Nephron progenitor cell (in vitro differentiated cells): Measurements from ENCODE around the gene SSH2.

Experiments
- DNase-seq: peaks from one replicate; pipeline ENCODE4 v3.0.0; 2021
- H3K27ac Mint-ChIP-seq: 2 replicates; pipeline ENCODE4 v1.8.0; 2021; ENCODE audit warnings: mild to moderate bottlenecking, moderate library complexity, mixed read lengths
- H3K27me3 Mint-ChIP-seq: 2 replicates; pipeline ENCODE4 v1.8.0; 2021; ENCODE audit warnings: mild to moderate bottlenecking, low read depth, mixed read lengths; ENCODE audit not compliant: poor library complexity
- H3K36me3 Mint-ChIP-seq: 2 replicates; pipeline ENCODE4 v1.8.0; 2021; ENCODE audit warnings: low read depth, mixed read lengths
- H3K4me1 Mint-ChIP-seq: 2 replicates; pipeline ENCODE4 v1.8.0; 2021; ENCODE audit warnings: mixed read lengths
- H3K4me3 Mint-ChIP-seq: 2 replicates; pipeline ENCODE4 v1.8.0; 2021; ENCODE audit warnings: mild to moderate bottlenecking, moderate library complexity, mixed read lengths
- H3K9me3 Mint-ChIP-seq: 2 replicates; pipeline ENCODE4 v1.8.0; 2021; ENCODE audit warnings: mild to moderate bottlenecking, moderate library complexity, mixed read lengths
- CTCF ChIP-seq: fragments of 200-600 bp; sonication (generic); IDR thresholded peaks from 2 replicates; pipeline ENCODE4 v1.5.0; 2021; ENCODE audit warnings: antibody characterized with exemption

The SSH2 gene

GRCh38 chr17:29807520-29808361 is 122.3 kb downstream of the SSH2 start:
- no peak overlapping the region for H3K27ac Mint-ChIP-seq
- H3K36me3 Mint-ChIP-seq: no peaks in the 10 kb centered on the region
- no peaks in the 10 kb centered on the region for H3K9me3 Mint-ChIP-seq
- H3K4me3 Mint-ChIP-seq: no peak overlapping the region
- H3K27me3 Mint-ChIP-seq: no peaks in the 10 kb centered on the region
- peaks cover 6% of the 10 kb centered on the region for H3K4me1 Mint-ChIP-seq
- TF ChIP-seq CTCF: peak; percentile 74
- DNase-seq: peak; percentile 73

- Mint-ChIP-seq H3K4me3 (no peak overlapping the region), H3K27ac (no peak overlapping the region), H3K36me3 (no peaks in the 10 kb centered on the region), H3K27me3 (no peaks in the 10 kb centered on the region), H3K9me3 (no peaks in the 10 kb centered on the region), H3K4me1 (no peaks in the 10 kb centered on the region)
- no peak for TF ChIP-seq CTCF
- no peak for DNase-seq
Measured at GRCh38 chr17:29802246-29802645, 127.8 kb downstream of the SSH2 start.

GRCh38 chr17:29800457-29800856 is 129.6 kb downstream of the SSH2 start:
- no peaks in the 10 kb centered on the region for H3K27me3 Mint-ChIP-seq
- no peak for DNase-seq
- H3K4me1 Mint-ChIP-seq: no peaks in the 10 kb centered on the region
- no peak overlapping the region for H3K27ac Mint-ChIP-seq
- H3K4me3 Mint-ChIP-seq: no peak overlapping the region
- H3K9me3 Mint-ChIP-seq: no peaks in the 10 kb centered on the region
- H3K36me3 Mint-ChIP-seq: no peaks in the 10 kb centered on the region
- TF ChIP-seq CTCF: no peak

GRCh38 chr17:29796652-29797051 is 133.4 kb downstream of the SSH2 start:
- Mint-ChIP-seq H3K36me3 (no peaks in the 10 kb centered on the region), H3K4me3 (no peak overlapping the region)
- no peak for TF ChIP-seq CTCF

GRCh38 chr17:29793501-29793900 is 136.5 kb downstream of the SSH2 start:
- Mint-ChIP-seq H3K27ac (peak overlapping the region; percentile 77), H3K4me3 (no peak overlapping the region), H3K4me1 (no peaks in the 10 kb centered on the region), H3K36me3 (no peaks in the 10 kb centered on the region), H3K27me3 (peaks cover 2% of the 10 kb centered on the region), H3K9me3 (no peaks in the 10 kb centered on the region)
- no peak for DNase-seq
- no peak for TF ChIP-seq CTCF

More at GRCh38 chr17:29796652-29797051, 133.4 kb downstream of the SSH2 start:
- no peak for DNase-seq
- no peaks in the 10 kb centered on the region for H3K9me3 Mint-ChIP-seq
- no peak overlapping the region for H3K27ac Mint-ChIP-seq
- H3K4me1 Mint-ChIP-seq: no peaks in the 10 kb centered on the region
- H3K27me3 Mint-ChIP-seq: no peaks in the 10 kb centered on the region
